RPMI7951 (cell line): ENCODE data around the gene SEC14L2. TPM values are rescaled to one million over a fixed set of nuclear protein-coding genes. Genes with fewer than 3 reads are reported as not detected.

Experiments
- DNase-seq: peaks from one replicate; pipeline ENCODE4 v3.0.0-alpha.2; 2012; ENCODE audit warnings: low read depth
- total RNA-seq: library from RNA; depleted of rRNA; stranded (reverse); fragments of >200 nt; shearing (Covaris generic); gene quantifications from 2 replicates; pipeline ENCODE4 v1.2.3, GENCODE V29; 2014

SEC14L2 gene
- total RNA-seq, 1 experiment from 2014 or later: 9.7 TPM

- no peak for DNase-seq
These were observed 7.5 kb downstream of the SEC14L2 start for GRCh38 chr22:30404307-30404706.

GRCh38 chr22:30405731-30406130 lies 8.9 kb downstream of the SEC14L2 start:
- no peak for DNase-seq

GRCh38 chr22:30406400-30406799 lies 9.6 kb downstream of the SEC14L2 start:
- DNase-seq: no peak

- peak; percentile 95 for DNase-seq
These were observed 11.7 kb downstream of the SEC14L2 start for GRCh38 chr22:30408388-30409102.

GRCh38 chr22:30411780-30412179 lies 15.0 kb downstream of the SEC14L2 start:
- no peak for DNase-seq

- no peak for DNase-seq
These were observed 16.2 kb downstream of the SEC14L2 start for GRCh38 chr22:30413001-30413400.

- no peak for DNase-seq
These were observed 17.1 kb downstream of the SEC14L2 start for GRCh38 chr22:30413745-30414524.

GRCh38 chr22:30414525-30415047 lies 17.8 kb downstream of the SEC14L2 start:
- DNase-seq: no peak

GRCh38 chr22:30416403-30416802 lies 19.6 kb downstream of the SEC14L2 start:
- DNase-seq: no peak

GRCh38 chr22:30416837-30417236 lies 20.0 kb downstream of the SEC14L2 start:
- DNase-seq: no peak

GRCh38 chr22:30420347-30421125 lies 23.7 kb downstream of the SEC14L2 start:
- DNase-seq: peak; percentile 73

- no peak for DNase-seq
These were observed 25.1 kb downstream of the SEC14L2 start for GRCh38 chr22:30421695-30422480.

GRCh38 chr22:30422481-30423300 lies 25.9 kb downstream of the SEC14L2 start:
- peak; percentile 95 for DNase-seq

GRCh38 chr22:30423301-30423958 lies 26.6 kb downstream of the SEC14L2 start:
- no peak for DNase-seq

GRCh38 chr22:30423959-30424533 lies 27.2 kb downstream of the SEC14L2 start:
- peak; percentile 98 for DNase-seq

- peak; percentile 42 for DNase-seq
These were observed 27.9 kb downstream of the SEC14L2 start for GRCh38 chr22:30424534-30425326.

GRCh38 chr22:30425327-30425615 lies 28.5 kb downstream of the SEC14L2 start:
- no peak for DNase-seq

- DNase-seq: peak; percentile 75
These were observed 29.0 kb downstream of the SEC14L2 start, which contains the start of gene MTFP1 for GRCh38 chr22:30425616-30426387. Gene MTFP1 (plus strand): TSS chr22:30425768. CDS start chr22:30425880, 112 bp downstream.
